Kidney (tissue), 14 donors: ENCODE data around the gene U2AF2. TPM values are rescaled to one million over a fixed set of nuclear protein-coding genes. Genes with fewer than 3 reads are reported as not detected.

Source experiments
- DNase-seq, 5 donors: peaks; one replicate each; pipeline ENCODE4 v3.0.0-alpha.2; 2013 to 2020
- FAIRE-seq: peaks from 2 replicates; lab custom pipeline; 2012; peaks lifted over from hg19 to GRCh38; lab: Jason Lieb, UNC
- H3K27ac ChIP-seq, 2 donors: one replicate each; pipeline ENCODE4 v1.7.0; 2013; ENCODE audit warnings: low read depth in 2 of 2, low read length in 2 of 2, inconsistent platforms in 1 of 2
- H3K27me3 ChIP-seq: one replicate; pipeline ENCODE4 v1.7.1; 2013; ENCODE audit warnings: low read length, inconsistent platforms; ENCODE audit not compliant: control insufficient read depth, insufficient read depth
- H3K36me3 ChIP-seq, 3 donors: one replicate each; pipeline versions ENCODE4 v1.7.0 to v1.7.1; 2013; ENCODE audit warnings: low read length in 3 of 3, control low read depth in 1 of 3, inconsistent platforms in 1 of 3; ENCODE audit not compliant: insufficient read depth in 3 of 3, control insufficient read depth in 2 of 3
- H3K4me1 ChIP-seq, 3 donors: one replicate each; pipeline versions ENCODE4 v1.7.0 to v1.7.1; 2013; ENCODE audit warnings: low read length in 3 of 3, inconsistent platforms in 1 of 3, low read depth in 1 of 3; ENCODE audit not compliant: control insufficient read depth in 2 of 3, insufficient read depth in 2 of 3
- H3K4me3 ChIP-seq, 3 donors: one replicate each; pipeline versions ENCODE4 v1.7.0 to v1.8.1; 2013; ENCODE audit warnings: low read length in 3 of 3, control low read depth in 1 of 3, inconsistent platforms in 1 of 3
- H3K9ac ChIP-seq, 3 donors: one replicate each; pipeline versions ENCODE4 v1.7.0 to v1.7.1; 2013; ENCODE audit warnings: low read length in 3 of 3, control low read depth in 1 of 3, inconsistent platforms in 1 of 3
- H3K9me3 ChIP-seq, 3 donors: one replicate each; pipeline versions ENCODE4 v1.7.0 to v1.7.1; 2013; ENCODE audit warnings: low read length in 3 of 3, control low read depth in 1 of 3, inconsistent platforms in 1 of 3; ENCODE audit not compliant: control insufficient read depth in 2 of 3, insufficient read depth in 1 of 3
- intact Hi-C: fragments of 100-400 bp; cut with DNase I; formaldehyde crosslinking; loops from one replicate; pipeline ENCODE4 v1.11.1; 2022
- polyA plus RNA-seq: library from polyadenylated mRNA; stranded (reverse); fragments of 350-450 nt; fragmentation: Illumina TruSeq; extraction: RNeasy Lipid Tissue Mini Kit (QIAGEN cat#74804); gene quantifications from one replicate; pipeline ENCODE4 v1.2.3, GENCODE V29; 2014; ENCODE audit warnings: low read depth, low replicate concordance; ENCODE audit not compliant: insufficient read depth
- total RNA-seq: library from RNA; stranded (reverse); fragmentation: NEBNext Ultra II Directional; extraction: Animal tissue kit (Norgen Biotek cat#: 25700); gene quantifications from one replicate; pipeline ENCODE4 v1.2.1, GENCODE V29; 2021
- TF ChIP-seq, protein P1 (sequence below): IDR thresholded peaks from 3 replicates; pipeline ENCODE4 v1.5.1; 2012; ENCODE audit warnings: mild to moderate bottlenecking, moderate library complexity, borderline replicate concordance; ENCODE audit not compliant: insufficient read depth; ENCODE audit errors: extremely low read depth
- donor health status: control.
- donor health status: control.
- donor health status: control.
- donor health status: control.
- donor health status: control.
- donor health status: DM: yes; HTN: yes; CAD: no.
- donor health status: Normal renal cell carcinoma (clear cell type).

Gene U2AF2
- total and polyA plus RNA-seq, 2 donors from 2014 or later = 54.8 to 161 TPM

DNA sequence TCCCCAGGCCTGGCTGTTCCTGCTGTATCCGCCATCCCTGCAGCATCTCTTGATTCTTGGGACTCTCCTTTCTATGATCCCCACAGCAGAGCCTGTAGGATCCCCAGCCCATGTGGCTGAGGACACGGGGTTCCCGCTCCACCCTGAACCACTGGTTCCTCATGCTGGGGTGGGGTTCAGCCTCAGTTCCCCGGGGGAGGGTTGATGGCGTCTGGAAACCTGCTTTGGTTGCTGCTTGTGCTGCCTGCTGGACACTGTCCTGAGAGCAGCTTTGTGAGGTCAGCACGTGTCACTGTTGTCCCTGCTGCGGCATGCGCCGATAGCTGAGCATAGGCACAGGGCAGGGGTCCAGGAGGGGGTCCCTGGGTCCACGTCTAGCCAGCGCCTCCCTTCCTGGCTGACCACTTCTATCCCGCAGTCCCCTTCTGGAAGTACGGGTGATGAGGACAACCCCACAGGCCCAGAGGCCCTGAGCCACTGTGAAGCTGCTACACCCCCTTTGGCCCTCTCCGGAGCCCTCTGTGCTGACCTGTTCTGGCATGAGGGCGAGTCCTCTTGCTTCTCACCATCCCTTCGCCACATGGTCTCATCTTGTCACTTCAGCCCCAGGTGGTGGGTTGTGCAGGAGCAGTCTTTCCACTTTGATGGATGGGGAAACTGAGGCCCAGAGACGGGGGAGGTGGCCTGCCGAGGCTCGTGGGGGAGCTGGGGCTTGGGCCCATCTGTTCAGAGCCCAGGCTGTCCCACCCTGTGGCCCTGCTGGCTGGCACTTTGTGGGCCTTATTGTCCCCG is 25.7 kb downstream of the U2AF2 start:
- no peak overlapping the region for H3K9ac ChIP-seq

DNA sequence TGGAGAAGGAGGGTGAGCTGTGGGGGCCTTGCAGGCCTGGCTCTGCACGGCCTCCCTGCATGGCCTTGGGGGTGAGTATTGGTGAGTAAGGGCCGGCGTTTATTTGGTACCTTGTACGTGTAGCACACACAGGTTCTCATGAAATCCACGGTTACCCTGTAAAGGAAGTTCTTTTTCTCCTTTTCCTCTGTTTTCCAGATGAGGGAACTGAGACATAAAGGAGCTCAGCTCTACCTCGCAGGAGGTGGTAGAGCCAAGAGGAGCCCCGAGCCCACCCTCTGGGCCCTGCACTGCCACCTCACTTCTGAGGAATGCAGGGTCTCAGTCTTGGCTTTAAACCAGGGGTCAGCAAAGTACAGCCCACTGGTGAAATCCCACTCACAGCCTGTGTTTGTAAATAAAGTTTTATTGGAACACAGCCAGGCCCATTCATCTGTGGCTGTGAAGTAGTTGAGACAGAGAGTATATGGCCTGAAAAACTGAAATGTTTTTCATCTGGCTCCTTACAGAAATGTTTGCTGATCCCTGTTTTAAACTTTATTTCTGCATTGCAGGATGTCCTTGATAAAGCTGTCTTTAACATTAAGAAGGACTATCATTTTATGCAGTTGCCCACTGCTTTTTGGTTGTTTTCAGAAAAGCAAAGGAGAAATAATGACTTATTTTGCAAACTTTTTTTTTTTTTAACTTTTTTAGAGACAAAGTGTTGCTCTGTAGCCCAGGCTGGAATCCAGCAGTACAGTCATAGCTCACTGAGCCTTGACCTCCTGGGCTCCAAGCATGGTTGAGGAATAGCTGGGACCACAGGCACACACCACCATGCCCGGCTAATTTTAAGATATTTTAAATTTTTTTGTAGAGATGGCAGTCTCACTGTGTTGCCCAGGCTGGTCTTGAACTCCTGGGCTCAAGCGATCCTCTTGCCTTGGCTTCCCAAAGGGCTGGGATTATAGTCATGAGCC is 26.6 kb downstream of the U2AF2 start:
- TF ChIP-seq, protein P1, sequence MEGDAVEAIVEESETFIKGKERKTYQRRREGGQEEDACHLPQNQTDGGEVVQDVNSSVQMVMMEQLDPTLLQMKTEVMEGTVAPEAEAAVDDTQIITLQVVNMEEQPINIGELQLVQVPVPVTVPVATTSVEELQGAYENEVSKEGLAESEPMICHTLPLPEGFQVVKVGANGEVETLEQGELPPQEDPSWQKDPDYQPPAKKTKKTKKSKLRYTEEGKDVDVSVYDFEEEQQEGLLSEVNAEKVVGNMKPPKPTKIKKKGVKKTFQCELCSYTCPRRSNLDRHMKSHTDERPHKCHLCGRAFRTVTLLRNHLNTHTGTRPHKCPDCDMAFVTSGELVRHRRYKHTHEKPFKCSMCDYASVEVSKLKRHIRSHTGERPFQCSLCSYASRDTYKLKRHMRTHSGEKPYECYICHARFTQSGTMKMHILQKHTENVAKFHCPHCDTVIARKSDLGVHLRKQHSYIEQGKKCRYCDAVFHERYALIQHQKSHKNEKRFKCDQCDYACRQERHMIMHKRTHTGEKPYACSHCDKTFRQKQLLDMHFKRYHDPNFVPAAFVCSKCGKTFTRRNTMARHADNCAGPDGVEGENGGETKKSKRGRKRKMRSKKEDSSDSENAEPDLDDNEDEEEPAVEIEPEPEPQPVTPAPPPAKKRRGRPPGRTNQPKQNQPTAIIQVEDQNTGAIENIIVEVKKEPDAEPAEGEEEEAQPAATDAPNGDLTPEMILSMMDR = no peak
- Histone ChIP-seq H3K27me3 (no peaks in the 10 kb centered on the region), H3K4me1 (peaks cover 0 to 81% (median 72%) of the 10 kb centered on the region in 3 donors), H3K4me3 (no peak overlapping the region), H3K27ac (peak overlapping the region in 1 of 2 donors; percentile 9), H3K36me3 (peaks cover 2 to 29% (median 23%) of the 10 kb centered on the region in 3 donors), H3K9me3 (no peaks in the 10 kb centered on the region), H3K9ac (no peak overlapping the region)
- DNase-seq (peak in 3 of 5 donors; percentile 26 to 60 (median 37)), FAIRE-seq (no peak)
- intact Hi-C loops = no loop called here

More for the DNA sequence above, 25.7 kb downstream of the U2AF2 start:
- DNase-seq (peak in 1 of 5 donors; percentile 66), FAIRE-seq (no peak)
- no peak overlapping the region for H3K4me3 ChIP-seq
- intact Hi-C loops = no loop called here
- H3K27ac ChIP-seq = peak overlapping the region in 1 of 2 donors; percentile 9
- TF ChIP-seq, protein P1 = no peak
- H3K36me3 ChIP-seq = peaks cover 2 to 22% (median 18%) of the 10 kb centered on the region in 3 donors
- peaks cover 0 to 79% (median 74%) of the 10 kb centered on the region in 3 donors for H3K4me1 ChIP-seq
- no peaks in the 10 kb centered on the region for H3K27me3 ChIP-seq
- no peaks in the 10 kb centered on the region for H3K9me3 ChIP-seq

DNA sequence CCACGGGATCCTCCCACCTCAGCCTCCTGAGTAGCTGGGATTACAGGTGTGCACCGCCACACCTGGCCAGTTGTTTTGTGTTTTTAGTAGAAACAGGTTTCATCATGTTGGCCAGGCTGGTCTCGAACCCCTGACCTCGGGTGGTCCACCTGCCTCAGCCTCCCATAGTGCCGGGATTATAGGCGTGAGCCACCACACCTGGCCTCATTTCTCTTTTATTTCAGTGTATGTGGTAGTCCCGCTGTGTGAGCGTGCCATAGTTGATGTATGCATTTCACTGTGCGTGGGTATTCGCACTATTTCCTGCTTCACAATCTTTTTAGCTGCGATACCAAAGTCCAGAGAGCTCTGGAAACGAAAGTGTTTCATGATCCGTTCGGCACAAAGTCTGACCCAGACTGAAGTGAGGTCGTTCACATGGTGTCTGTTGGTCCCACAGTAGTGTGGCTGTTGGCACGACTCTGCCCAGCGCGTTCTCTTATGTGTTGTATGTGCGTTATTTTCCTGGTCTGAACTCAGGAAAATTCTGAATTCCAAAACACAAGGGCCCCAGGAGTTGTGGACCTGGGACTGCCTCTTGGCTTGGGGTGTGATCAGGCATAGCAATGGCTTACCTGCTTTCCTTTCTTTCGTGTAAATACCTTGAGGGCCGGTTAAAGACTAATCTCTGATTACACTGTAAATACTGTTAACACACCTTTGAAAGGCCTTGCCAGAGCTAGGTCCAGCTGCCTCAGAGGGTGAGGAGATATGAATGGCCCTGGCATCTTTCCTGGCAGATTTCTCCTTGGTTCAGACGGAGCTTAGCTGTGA is 28.8 kb downstream of the U2AF2 start:
- intact Hi-C loops = no loop called here
- H3K4me1 ChIP-seq = peaks cover 0 to 74% (median 57%) of the 10 kb centered on the region in 3 donors
- H3K4me3 ChIP-seq = peak overlapping the region; percentile 12 to 47 (median 21)
- no peak for FAIRE-seq
- H3K27ac ChIP-seq = peak overlapping the region; percentile 87 to 89
- no peaks in the 10 kb centered on the region for H3K9me3 ChIP-seq
- peak in 4 of 5 donors; percentile 39 to 85 (median 78) for DNase-seq
- peak overlapping the region in 2 of 3 donors; percentile 2 to 38 for H3K9ac ChIP-seq
- TF ChIP-seq, protein P1 = no peak
- no peaks in the 10 kb centered on the region for H3K27me3 ChIP-seq
- peaks cover under 1 to 28% (median 19%) of the 10 kb centered on the region in 3 donors for H3K36me3 ChIP-seq
